PC-3 (cell line): ENCODE results near the gene PZP. TPM values are rescaled to one million over a fixed set of nuclear protein-coding genes. Genes with fewer than 3 reads are reported as not detected.
"Not testable (repeated sequence)": the region's sequence is repeated elsewhere in the genome, so short reads cannot be mapped to it uniquely, and the experiment has no call there.

ENCODE experiments used
- ATAC-seq: fragments of 200-7000 bp; cut with Tn5 transposase; 2 replicates; pipeline ENCODE4 v1.9.1; 2020; ENCODE audit warnings: mild to moderate bottlenecking, moderate library complexity
- BruUV-seq: library from RNA; stranded (reverse); fragments of 400-500 nt; replicated peaks from 2 replicates; lab custom pipeline; 2021; lab: Mats Ljungman, UMichigan
- CTCF ChIA-PET: fragments of 300-600 bp; sonication (Branson Sonifier 250); formaldehyde crosslinking; loops from one replicate; lab custom pipeline; 2022; ENCODE audit warnings: antibody characterized with exemption; lab: Charles Lee
- POLR2A ChIA-PET: fragments of 300-600 bp; sonication (Branson Sonifier 250); formaldehyde crosslinking; loops from one replicate; lab custom pipeline; 2022; ENCODE audit warnings: antibody characterized with exemption; ENCODE audit not compliant: unreplicated experiment; lab: Charles Lee
- DNase-seq: peaks from one replicate; pipeline ENCODE4 v3.0.0-alpha.2; 2015
- H2AFZ ChIP-seq: fragments of 300-600 bp; sonication (generic); 2 replicates; pipeline ENCODE4 v1.6.0; 2016; ENCODE audit warnings: antibody characterized with exemption, low read length
- H3F3A ChIP-seq: fragments of 300-600 bp; sonication (generic); one replicate; pipeline ENCODE4 v1.6.0; 2017; ENCODE audit warnings: antibody characterized with exemption, low read length, control low read depth, mild to moderate bottlenecking; ENCODE audit not compliant: unreplicated experiment
- H3K27ac ChIP-seq: fragments of 300-600 bp; sonication (generic); 2 replicates; pipeline ENCODE4 v1.5.1; 2016; ENCODE audit warnings: mild to moderate bottlenecking, low read length
- H3K27me3 ChIP-seq: fragments of 300-600 bp; sonication (generic); 2 replicates; pipeline ENCODE4 v1.6.1; 2016; ENCODE audit warnings: low read length, mixed read lengths
- H3K36me3 ChIP-seq: fragments of 300-600 bp; sonication (generic); 2 replicates; pipeline ENCODE4 v1.6.1; 2016; ENCODE audit warnings: low read depth, mixed run types, low read length, mixed read lengths
- H3K4me1 ChIP-seq: fragments of 300-600 bp; sonication (generic); 2 replicates; pipeline ENCODE4 v1.5.1; 2016; ENCODE audit warnings: low read length; ENCODE audit not compliant: insufficient read depth
- H3K4me2 ChIP-seq: fragments of 300-600 bp; sonication (generic); 2 replicates; pipeline ENCODE4 v1.6.0; 2016; ENCODE audit warnings: low read length
- H3K4me3 ChIP-seq: fragments of 300-600 bp; sonication (generic); 2 replicates; pipeline ENCODE4 v1.5.1; 2016; ENCODE audit warnings: mild to moderate bottlenecking, low read length, mixed read lengths
- H3K79me2 ChIP-seq: fragments of 300-600 bp; sonication (generic); 2 replicates; pipeline ENCODE4 v1.6.1; 2017; ENCODE audit warnings: low read length, mixed read lengths
- H3K9ac ChIP-seq: fragments of 300-600 bp; sonication (generic); 2 replicates; pipeline ENCODE4 v1.6.0; 2016; ENCODE audit warnings: mild to moderate bottlenecking, low read length
- H3K9me2 ChIP-seq: fragments of 300-600 bp; sonication (generic); replicated peaks from 2 replicates; pipeline ENCODE4 v1.6.1; 2016; ENCODE audit warnings: mixed run types, low read length, mixed read lengths
- H3K9me3 ChIP-seq: fragments of 300-600 bp; sonication (generic); 2 replicates; pipeline ENCODE4 v1.6.1; 2016; ENCODE audit warnings: low read length, mixed read lengths
- H4K20me1 ChIP-seq: fragments of 300-600 bp; sonication (generic); 2 replicates; pipeline ENCODE4 v1.6.1; 2016; ENCODE audit warnings: low read length, mixed read lengths
- EZH2 ChIP-seq: fragments of 300-600 bp; sonication (generic); IDR thresholded peaks from one replicate; pipeline ENCODE4 v1.6.1; 2017; ENCODE audit warnings: antibody characterized with exemption, mild to moderate bottlenecking, low read length; ENCODE audit not compliant: unreplicated experiment
- EZH2phosphoT487 ChIP-seq: fragments of 300-600 bp; sonication (generic); IDR thresholded peaks from 2 replicates; pipeline ENCODE4 v1.6.1; 2018; ENCODE audit warnings: mild to moderate bottlenecking, antibody characterized with exemption, low read length, borderline replicate concordance
- intact Hi-C: fragments of 100-400 bp; cut with micrococcal nuclease; formaldehyde crosslinking; loops from 2 replicates; pipeline ENCODE4 v1.9.0; 2023
- total RNA-seq: library from RNA; depleted of rRNA; stranded (reverse); fragments of >200 nt; gene quantifications from 2 replicates; pipeline ENCODE4 v1.2.3, GENCODE V29; 2014
- TF ChIP-seq, protein P1 (sequence below): fragments of 300-600 bp; sonication (generic); conservative IDR thresholded peaks from 2 replicates; pipeline ENCODE4 v1.5.1; 2017; ENCODE audit warnings: antibody characterized with exemption, low read depth, mild to moderate bottlenecking, low read length

PZP gene
- total RNA-seq, 1 experiment from 2014 or later, result not detected

- Histone ChIP-seq H3K36me3 (no peaks in the 10 kb centered on the region), H3K4me1 (no peaks in the 10 kb centered on the region), H2AFZ (no peak overlapping the region), H3K9ac (no peak overlapping the region), H4K20me1 (no peaks in the 10 kb centered on the region), H3K4me3 (no peak overlapping the region), H3K9me2 (no peaks in the 10 kb centered on the region), H3K27me3 (no peaks in the 10 kb centered on the region), H3F3A (no peaks in the 10 kb centered on the region), H3K4me2 (no peak overlapping the region), H3K79me2 (no peaks in the 10 kb centered on the region), H3K9me3 (no peaks in the 10 kb centered on the region), H3K27ac (no peak overlapping the region)
- TF ChIP-seq, protein P1, sequence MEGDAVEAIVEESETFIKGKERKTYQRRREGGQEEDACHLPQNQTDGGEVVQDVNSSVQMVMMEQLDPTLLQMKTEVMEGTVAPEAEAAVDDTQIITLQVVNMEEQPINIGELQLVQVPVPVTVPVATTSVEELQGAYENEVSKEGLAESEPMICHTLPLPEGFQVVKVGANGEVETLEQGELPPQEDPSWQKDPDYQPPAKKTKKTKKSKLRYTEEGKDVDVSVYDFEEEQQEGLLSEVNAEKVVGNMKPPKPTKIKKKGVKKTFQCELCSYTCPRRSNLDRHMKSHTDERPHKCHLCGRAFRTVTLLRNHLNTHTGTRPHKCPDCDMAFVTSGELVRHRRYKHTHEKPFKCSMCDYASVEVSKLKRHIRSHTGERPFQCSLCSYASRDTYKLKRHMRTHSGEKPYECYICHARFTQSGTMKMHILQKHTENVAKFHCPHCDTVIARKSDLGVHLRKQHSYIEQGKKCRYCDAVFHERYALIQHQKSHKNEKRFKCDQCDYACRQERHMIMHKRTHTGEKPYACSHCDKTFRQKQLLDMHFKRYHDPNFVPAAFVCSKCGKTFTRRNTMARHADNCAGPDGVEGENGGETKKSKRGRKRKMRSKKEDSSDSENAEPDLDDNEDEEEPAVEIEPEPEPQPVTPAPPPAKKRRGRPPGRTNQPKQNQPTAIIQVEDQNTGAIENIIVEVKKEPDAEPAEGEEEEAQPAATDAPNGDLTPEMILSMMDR, result no peak
- TF ChIP-seq EZH2, result no peak
- no peak for TF ChIP-seq EZH2phosphoT487
- CTCF ChIA-PET, result no interaction called here
- ATAC-seq, result no peak
- POLR2A ChIA-PET, result no interaction called here
- BruUV-seq, result no TSS peak
- intact Hi-C loops, result no loop called here
- DNase-seq, result no peak
Measured at GRCh38 chr12:9143929-9144729, 64.1 kb downstream of the PZP start.

DNA sequence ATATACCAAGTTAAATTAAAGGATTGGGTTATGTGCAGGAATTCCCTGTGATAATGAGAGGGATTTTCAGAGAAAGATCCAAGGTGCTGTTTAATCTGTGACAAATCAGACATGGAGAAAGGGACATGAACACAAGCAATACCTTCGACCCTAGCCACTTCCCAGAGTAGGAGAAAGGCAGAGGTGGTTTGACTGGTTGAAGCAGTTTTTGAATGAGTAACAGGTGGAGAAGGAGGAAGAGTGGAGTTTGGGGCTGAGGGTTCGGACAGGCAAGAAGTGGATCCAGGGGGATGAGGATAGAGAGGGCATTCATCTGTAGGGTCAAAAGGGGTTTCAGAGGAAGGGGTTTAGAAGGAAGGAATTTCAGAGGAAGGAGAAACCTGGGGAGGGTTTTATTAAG, 65.1 kb downstream of the PZP start:
- no peaks in the 10 kb centered on the region for H4K20me1 ChIP-seq
- TF ChIP-seq EZH2phosphoT487 (no peak), EZH2 (no peak)
- TF ChIP-seq, protein P1, result no peak
- H3K4me2 ChIP-seq, result no peak overlapping the region
- H3K27ac ChIP-seq, result no peak overlapping the region
- ATAC-seq (no peak), DNase-seq (no peak)
- H3K36me3 ChIP-seq, result no peaks in the 10 kb centered on the region
- H3K27me3 ChIP-seq, result no peaks in the 10 kb centered on the region
- ChIA-PET POLR2A (no interaction called here), CTCF (no interaction called here)
- no peak overlapping the region for H3K4me3 ChIP-seq
- no peaks in the 10 kb centered on the region for H3F3A ChIP-seq
- H3K9me2 ChIP-seq, result no peaks in the 10 kb centered on the region
- H3K9ac ChIP-seq, result no peak overlapping the region
- intact Hi-C loops, result no loop called here
- no peaks in the 10 kb centered on the region for H3K9me3 ChIP-seq
- no peaks in the 10 kb centered on the region for H3K79me2 ChIP-seq
- no TSS peak for BruUV-seq
- H3K4me1 ChIP-seq, result no peaks in the 10 kb centered on the region
- no peak overlapping the region for H2AFZ ChIP-seq

DNA sequence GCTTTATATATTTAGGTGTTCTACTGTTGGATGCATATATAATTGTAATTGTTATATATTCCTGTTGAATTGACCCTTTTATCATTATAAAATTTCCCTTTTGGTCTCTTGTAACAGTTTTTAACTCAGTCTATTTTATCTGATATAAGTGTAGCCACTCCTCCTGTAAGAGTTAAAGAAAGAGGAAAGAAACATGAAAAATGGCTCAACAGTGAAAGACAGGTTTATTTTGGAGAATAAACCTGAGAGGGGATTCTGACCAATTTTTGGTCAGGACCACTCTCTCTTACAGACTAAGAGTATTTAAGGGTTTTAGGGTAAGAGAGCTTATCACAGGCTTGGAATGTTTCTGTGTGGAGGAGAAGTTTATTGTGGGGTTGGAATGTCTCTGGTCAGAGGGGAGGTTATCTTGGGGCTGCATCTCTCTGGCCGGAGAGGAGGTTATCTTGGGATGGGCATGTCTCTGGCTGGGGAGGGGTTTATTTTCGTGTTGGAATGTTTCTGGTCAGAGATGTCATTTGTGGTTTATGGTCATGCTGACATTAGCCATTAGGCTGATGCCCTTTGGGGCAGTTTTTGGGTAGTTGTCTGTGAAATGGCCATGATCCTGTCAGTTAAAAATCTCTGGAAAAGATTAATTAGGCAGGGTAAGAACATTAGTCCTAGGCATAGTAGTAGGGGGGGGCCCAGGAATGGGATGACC, 68.5 kb downstream of the PZP start:
- H3K27me3 ChIP-seq, H2AFZ ChIP-seq, intact Hi-C loops, DNase-seq, H3K9me2 ChIP-seq, H3K4me3 ChIP-seq, CTCF ChIA-PET, H3K27ac ChIP-seq, H3F3A ChIP-seq, H3K79me2 ChIP-seq, H4K20me1 ChIP-seq, H3K4me1 ChIP-seq, H3K4me2 ChIP-seq, POLR2A ChIA-PET, BruUV-seq, H3K9ac ChIP-seq, H3K9me3 ChIP-seq, ATAC-seq, H3K36me3 ChIP-seq: not testable (repeated sequence)
